Stimulated activated CD8-positive, alpha-beta memory T cell treated with anti-CD3 and anti-CD28 coated beads, Interleukin-7, amount 100 ng/mL, for 4 hours (primary cell): ENCODE measurements around the gene TBX2.
"Not testable (repeated sequence)": the region's sequence is repeated elsewhere in the genome, so short reads cannot be mapped to it uniquely, and the experiment has no call there.

Source experiments
- DNase-seq, 2 donors: peaks; one replicate each; pipeline ENCODE4 v3.0.0-alpha.2; 2020; ENCODE audit warnings: low read depth in 2 of 2

Gene TBX2

DNA sequence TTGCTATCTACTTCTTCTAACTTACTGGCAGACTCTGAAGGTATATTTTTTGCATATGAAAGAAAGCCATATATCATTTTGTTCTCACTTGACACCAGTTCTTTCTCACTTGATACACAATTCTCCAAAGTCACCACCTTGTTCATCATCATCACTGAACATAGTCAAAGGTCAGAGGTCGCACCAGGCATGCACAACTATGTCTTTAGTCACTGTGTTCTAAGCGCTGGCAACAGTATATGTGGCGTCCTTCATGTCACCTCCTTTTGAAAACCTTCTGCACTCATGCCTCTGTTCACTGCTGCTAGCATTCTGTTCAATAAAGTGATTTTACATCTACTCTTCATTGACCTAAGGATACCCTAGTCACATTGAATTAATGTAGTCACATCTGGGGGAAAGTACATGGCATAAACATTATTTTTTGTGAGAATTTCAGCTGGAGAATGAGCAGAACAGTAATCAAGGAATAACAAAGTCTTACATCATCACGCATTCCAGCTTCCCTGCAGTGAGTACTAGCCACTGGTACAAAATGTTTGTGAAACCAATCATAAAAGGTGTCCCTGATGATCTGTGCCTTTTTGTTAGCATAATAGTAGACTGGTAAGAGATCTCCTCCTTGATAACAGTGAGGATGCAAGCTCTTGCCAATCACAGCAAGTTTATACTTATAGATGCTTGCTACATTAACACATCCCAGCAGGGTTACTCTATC, 32.1 kb downstream of the TBX2 start:
- DNase-seq: no peak

GRCh38 chr17:61436273-61436672, 36.6 kb downstream of the TBX2 start:
- DNase-seq: no peak

DNA sequence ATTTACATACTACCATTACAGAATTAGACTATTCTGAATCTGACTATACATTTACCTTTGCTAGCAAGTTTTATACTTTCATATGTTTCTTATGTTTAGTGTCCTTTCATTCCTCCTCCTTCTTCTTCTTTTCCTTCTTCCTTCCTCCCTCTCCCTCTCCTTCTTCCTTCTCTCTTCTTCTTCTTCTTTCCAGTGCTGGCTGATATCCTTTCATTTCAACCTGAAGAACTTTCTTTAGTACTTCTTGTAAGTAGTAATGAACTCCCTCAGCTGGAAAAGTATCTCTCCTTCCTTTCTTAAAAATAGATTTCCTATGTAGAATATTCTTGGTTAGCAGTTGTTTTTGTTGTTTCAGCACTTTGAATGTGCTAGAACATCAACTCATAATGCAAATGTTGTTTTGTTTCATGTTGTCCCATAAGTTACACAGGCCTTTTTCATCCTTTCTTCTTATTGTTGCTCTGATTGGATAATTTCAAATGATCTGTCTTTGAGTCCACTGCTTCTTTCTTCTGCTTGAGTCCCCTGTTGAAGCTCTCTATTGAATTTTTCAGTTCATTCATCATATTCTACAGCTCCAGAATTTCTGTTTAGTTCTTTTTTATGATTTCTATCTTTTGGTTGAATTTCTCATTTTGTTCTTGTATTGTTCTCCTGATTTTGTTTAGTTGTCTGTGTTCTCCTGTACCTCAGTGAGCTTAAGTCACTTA, 37.5 kb downstream of the TBX2 start:
- no peak for DNase-seq

DNA sequence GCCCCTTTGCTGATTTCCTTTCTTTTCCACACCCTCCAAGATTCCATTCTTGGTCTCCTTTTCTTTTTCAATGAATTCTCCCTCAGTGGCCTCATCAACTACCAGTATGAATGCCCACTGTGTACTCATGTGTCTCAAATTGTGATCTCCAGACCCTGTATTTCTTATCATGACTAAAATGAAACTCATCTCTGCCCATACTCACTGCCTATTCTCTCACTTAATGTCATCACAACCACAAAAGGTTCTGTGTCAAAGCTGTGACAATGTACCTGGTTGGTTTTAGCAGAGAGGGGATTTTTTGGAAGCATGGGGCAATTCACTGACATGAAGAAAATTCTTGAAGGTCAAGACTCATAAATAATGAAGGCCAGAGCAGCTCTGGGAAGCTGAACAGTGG, 41.1 kb downstream of the TBX2 start:
- DNase-seq: no peak

DNA sequence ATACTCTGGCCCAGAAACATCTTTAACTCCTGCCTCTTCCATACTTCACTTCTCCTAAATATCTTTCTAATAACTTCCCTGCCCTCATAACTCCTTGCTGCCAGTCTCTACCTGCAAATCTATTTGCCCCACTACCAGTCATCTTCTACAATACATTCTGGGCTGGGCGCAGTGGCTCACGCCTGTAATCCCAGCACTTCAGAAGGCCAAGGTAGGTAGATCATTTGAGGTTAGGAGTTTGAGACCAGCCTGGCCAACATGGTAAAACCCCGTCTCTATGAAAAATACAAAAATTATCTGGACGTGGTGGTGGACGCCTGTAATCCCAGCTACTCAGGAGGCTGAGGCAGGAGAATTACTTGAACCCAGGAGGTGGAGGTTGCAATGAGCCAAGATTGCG, 41.9 kb downstream of the TBX2 start:
- DNase-seq: not testable (repeated sequence)

DNA sequence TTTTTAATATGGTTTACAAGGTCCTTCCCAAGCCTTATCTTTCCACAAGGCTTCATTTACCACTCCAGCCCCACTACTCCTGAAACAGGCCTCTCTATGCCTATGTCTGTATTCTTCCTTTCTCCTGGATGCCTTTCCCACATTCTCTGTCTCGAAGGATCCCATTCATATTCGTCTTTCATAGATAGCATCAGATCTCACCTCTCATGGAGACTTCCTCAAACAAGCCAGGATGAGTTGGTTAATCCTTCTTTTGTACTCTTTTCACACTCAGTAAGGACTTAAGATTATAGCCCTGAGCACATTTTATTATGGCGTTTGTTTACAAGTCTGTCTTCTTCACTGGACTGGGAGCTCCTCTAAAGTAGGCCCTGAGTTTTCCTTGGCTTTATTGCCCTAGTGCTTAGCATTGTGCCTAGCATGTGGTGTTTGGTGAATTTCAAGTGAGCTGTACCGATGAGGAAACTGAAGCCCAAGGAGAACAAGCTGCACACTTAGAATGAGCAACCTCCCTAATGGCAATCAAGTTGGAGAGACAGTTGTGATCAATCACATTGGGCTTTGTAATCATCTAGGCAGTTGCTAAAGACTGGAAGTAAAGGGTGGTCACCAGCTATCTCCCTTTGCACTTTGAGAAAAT, 42.6 kb downstream of the TBX2 start:
- no peak for DNase-seq

- DNase-seq: no peak
Observed at GRCh38 chr17:61442878-61443474, 43.3 kb downstream of the TBX2 start.

DNA sequence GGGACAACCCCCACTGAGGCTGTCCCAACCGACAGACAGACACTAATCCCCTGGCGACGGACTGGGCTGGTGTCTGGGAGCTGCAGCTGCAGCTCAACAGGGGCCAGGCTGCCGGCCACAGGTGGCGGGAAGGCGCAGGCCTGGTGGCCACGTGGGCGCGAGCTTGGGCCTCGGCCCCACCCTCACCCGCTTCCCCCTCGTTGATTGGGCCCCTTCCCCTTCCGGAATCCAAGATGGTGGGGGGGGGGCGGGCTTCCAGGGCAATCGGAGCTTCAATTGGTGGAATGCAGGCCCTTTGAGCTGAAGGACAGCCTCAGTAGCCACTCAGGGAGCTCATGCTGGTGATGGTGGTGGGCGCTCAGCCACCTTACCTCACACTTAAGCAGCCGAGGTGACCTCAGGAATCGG, 43.8 kb downstream of the TBX2 start:
- DNase-seq: no peak

DNA sequence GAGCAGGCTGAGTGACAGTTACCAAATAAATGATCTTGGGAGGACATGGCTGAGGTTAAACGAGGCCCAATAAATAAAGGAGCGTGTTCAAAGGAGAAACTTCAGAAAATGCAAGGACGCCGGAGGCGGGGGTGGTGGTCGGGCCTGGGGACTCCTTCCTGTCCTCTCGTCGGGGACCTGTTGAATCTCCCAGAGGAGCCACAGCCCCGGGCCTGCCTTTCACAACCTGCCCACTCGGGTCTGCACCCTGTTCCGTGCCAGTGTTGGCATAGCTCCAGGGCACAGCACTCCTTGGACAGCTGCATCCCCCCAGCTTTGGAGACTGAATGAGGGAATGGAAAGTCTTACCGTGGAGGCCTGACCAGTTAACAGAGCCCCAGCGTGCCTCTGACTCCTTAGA, 44.4 kb downstream of the TBX2 start:
- DNase-seq: no peak

- no peak for DNase-seq
Observed at GRCh38 chr17:61444831-61445230, 45.2 kb downstream of the TBX2 start.

- DNase-seq: no peak
Observed at GRCh38 chr17:61447358-61447757, 47.7 kb downstream of the TBX2 start.

GRCh38 chr17:61448042-61448441, 48.4 kb downstream of the TBX2 start:
- no peak for DNase-seq

DNA sequence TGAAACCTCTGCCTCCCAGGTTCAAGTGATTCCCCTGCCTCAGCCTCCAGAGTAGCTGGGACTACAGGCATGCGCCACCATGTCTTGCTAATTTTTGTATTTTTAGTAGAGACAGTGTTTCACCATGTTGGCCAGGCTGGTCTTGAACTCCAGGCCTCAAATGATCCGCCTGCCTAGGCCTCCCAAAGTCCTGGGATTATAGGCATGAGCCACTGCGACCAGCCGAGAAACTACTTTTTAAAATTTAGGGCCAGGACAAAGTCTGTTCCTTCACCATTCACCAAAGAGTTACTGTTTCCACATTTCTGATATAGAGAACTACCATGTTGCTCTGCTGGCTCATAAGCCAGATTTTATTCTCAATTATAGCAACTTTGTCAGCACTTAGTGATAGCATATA, 49.5 kb downstream of the TBX2 start:
- DNase-seq: not testable (repeated sequence)

DNA sequence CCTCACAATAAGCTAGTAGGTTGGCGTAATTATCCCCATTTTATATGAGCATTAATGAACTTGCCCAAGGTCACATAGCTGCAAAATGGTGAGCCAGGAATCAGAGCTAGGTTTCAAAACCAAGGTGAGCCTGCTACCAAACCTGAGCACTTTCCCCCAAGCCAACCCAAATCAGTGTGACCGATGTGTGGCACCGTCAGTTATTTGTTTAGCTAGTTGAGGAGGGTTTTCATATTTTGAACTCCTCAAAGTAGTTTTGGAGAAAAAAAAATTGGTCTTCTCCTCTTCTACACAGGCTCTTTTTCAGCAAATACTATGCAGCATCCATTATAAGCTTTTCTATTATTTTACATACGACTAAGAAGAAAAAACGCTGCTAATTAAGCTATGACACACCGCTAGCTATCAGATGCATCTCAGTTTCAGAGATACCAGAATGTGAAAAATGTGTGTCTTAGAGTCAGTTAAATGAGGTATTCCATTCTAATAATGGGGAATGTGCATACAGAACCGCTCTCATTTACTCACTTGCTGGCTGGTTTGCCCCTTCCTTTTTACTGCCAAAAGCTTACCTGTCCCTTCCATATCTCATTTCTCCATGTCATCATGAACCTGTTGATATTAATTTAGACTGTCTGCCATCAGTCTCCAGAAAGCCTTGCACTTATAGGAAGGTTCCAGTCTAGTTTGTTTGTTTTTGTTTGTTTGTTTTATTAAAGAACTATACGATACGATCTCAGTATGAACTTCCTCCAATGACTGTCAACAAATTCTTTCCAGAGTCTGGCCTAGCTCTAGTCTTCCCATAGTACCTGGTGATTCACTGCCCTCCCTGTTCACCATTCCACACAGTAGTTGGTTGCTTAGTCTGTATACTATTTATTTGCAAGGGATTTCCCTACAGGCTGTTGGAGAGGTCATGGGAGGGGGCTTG, 50.3 kb downstream of the TBX2 start:
- no peak for DNase-seq

DNA sequence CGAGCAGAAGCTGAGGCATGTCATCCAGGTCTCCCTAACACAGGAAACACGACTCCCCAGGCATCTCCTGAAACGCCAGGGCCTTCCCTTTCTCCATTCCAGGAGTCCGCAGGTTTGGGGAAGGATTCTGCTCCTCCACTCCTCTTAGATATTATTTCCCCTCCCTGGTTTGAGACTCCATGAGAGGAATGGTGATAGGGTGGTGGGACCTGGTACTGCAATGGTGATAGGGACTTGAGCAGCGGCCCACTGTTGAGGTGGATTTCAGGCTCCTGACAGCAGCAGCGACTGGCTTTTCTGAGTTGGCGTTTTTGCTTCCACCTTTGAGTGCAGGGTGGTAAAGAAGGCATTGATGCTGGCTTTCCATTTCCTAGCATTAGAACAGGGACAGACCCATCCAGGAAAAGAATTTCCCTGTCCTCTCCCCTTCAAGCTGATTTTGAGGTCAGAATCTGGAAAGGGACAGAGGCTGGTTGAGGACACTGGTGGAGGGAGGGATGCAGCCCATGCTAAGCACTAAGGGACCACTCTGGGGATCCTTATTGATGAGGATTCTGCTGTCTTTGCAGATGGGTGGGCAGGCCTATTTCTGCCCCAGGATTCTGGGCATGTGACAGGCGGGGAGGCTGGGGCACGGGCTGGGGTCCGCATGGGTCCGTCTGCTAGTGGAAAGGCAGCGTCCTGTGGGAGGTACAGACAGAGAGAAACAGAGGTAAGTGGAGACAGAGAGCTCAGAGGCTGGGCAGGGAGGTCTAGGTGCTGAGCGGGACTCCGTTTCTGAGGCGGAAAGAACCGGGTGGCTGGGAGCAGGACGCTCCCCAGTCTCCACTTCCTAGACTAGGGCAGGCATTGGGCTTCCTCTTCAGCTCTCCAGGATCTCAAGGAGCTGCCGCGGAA, 51.2 kb downstream of the TBX2 start:
- no peak for DNase-seq

DNA sequence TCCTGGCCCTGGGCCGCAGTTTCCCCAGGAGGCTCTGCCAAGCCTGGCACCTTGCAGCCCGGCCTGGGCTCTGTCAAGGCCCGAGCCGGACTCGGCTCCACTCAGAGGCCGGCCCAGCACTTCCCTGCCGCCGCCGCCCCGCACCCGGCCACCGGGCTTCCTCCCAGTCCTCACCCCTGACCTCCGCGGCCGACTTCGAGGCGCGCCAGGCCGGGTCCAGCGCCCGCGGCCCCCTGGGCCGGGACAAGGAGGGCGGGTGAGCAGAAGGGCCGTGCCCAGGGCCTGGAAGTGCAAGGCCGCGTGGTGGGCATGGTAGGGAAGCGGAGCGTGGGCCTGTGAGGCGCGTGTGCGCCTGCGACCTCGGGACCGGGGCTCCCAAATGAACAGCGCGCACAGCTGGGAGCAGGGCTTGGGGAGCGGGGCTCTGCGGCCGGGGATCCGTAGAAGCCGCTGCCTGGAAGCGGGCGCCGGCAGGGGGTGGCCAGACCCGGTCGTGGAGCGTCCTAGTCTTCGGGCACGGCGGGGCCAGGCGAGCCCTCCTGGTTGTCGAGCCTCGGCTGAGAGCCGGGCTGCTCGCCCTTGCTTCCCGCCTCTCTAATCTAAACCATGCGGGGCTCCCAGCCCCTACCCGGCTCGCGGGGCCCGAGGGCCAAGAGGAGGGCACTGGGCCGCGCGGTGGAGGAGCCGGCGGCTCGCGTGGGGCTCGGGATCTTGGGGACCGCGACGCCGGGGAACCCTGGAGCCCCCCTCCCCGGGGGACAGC, 52.1 kb downstream of the TBX2 start:
- no peak for DNase-seq

- no peak for DNase-seq
Observed at GRCh38 chr17:61452301-61453290, 53.0 kb downstream of the TBX2 start, which contains the start of gene TBX4. Gene TBX4, plus strand, starts transcription at chr17:61452422. Its CDS starts 4,069 bp downstream, at chr17:61456491.
